ENCODE results near the gene NR4A1.

The NR4A1 gene

DNA sequence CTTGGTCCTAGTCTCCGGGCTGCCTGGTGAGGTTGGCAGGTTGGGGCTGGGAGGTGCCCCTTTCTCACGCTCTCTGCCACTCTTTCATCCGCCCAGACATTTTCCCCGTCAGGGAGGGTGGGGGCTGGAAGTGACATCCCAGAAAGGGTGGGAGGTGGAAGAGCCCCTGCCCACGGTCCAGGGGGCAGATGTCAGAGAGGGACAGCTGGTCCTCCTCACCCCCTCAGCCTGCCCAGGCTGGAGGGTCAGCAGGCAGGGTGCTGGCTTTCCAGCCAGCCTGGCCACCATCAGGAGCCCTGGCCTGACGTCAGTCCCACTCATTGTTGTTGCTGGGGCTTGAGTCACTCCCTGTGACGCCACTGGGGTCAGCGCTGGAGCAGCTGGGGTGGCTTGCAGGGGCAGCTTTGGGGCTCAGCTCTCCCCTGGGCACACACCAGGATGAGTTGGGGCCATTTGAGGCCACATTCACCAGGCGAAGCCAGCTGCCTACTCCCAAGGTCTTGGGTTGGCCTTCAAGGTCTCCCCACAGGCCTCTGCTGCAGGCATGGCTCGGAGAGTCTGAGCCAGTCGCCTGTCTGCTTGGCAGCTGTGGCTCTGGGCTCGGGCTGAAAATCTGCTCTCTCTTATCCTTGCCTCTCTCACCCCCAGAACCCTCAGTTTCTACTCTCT, 12.9 kb downstream of the NR4A1 start:
- H3K9me2 ChIP-seq (replicated peaks; ENCODE audit: low read depth, low read length), result no peaks in the 10 kb centered on the region
- H3K4me1 ChIP-seq (ENCODE audit: insufficient read depth, low read length, poor library complexity, severe bottlenecking), result peaks cover 6% of the 10 kb centered on the region
- no peaks in the 10 kb centered on the region for H3K27me3 ChIP-seq (ENCODE audit: insufficient read depth, low read length, poor library complexity, severe bottlenecking)
- H3K4me3 ChIP-seq (ENCODE audit: low read length, poor library complexity, severe bottlenecking), result no peak overlapping the region
- no peaks in the 10 kb centered on the region for H4K20me1 ChIP-seq (ENCODE audit: insufficient read depth, low read length, poor library complexity, severe bottlenecking)
- H2AFZ ChIP-seq (ENCODE audit: low read length), result no peak overlapping the region
- H3K4me2 ChIP-seq (ENCODE audit: low read depth, low read length, poor library complexity, severe bottlenecking), result no peak overlapping the region
- no peaks in the 10 kb centered on the region for H3K79me2 ChIP-seq (ENCODE audit: insufficient read depth, low read length)
- no peaks in the 10 kb centered on the region for H3F3A ChIP-seq (ENCODE audit: low read depth)
- no peaks in the 10 kb centered on the region for H3K9me3 ChIP-seq (ENCODE audit: insufficient read depth, low read depth, low read length)
- TF ChIP-seq, protein P1, sequence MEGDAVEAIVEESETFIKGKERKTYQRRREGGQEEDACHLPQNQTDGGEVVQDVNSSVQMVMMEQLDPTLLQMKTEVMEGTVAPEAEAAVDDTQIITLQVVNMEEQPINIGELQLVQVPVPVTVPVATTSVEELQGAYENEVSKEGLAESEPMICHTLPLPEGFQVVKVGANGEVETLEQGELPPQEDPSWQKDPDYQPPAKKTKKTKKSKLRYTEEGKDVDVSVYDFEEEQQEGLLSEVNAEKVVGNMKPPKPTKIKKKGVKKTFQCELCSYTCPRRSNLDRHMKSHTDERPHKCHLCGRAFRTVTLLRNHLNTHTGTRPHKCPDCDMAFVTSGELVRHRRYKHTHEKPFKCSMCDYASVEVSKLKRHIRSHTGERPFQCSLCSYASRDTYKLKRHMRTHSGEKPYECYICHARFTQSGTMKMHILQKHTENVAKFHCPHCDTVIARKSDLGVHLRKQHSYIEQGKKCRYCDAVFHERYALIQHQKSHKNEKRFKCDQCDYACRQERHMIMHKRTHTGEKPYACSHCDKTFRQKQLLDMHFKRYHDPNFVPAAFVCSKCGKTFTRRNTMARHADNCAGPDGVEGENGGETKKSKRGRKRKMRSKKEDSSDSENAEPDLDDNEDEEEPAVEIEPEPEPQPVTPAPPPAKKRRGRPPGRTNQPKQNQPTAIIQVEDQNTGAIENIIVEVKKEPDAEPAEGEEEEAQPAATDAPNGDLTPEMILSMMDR (conservative IDR thresholded peaks at IDR 0.05; ENCODE audit: low read length), result no peak
- TF ChIP-seq EZH2phosphoT487 (IDR thresholded peaks at IDR 0.05; ENCODE audit: borderline replicate concordance), result no peak
- no peaks in the 10 kb centered on the region for H3K36me3 ChIP-seq (ENCODE audit: insufficient read depth, low read length)
- H3K9ac ChIP-seq (ENCODE audit: low read depth, low read length, poor library complexity, severe bottlenecking), result no peak overlapping the region

DNA sequence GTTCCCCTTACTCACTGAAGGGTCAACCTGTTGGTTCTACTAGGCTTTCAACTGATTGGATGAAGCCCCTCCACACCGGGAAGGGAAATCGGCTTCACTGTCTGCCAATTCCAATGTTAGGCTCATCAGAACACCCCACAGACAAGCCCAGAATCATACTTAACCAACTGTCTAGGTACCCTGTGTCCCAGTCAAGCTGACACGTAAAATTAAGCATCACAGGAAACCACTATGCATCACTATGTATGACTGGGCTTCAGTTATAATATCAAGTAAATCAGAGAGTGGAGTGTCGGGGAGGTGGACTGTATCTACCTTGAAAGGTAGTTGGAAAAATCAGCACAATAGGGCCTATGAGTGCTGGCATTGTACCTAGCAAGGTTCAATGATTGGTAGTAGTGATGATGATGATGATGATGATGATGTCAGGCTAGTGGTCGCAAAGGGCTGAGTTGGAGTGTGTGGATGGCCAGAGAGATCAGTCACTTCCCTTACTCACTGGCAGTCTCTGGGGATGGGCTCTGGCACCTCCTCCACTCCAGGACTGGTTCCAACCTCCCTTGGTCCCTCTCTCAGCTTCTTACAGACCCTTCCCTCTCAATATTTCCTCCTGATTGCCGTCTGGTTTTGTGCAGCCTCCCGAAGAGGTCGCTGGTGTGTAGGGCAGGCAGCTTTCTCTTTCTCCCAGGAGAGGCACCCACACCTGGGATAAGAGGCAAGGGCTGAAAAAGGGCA, 15.3 kb downstream of the NR4A1 start:
- no peaks in the 10 kb centered on the region for H3F3A ChIP-seq (ENCODE audit: low read depth)
- H3K79me2 ChIP-seq (ENCODE audit: insufficient read depth, low read length), result peaks cover 17% of the 10 kb centered on the region
- no peaks in the 10 kb centered on the region for H3K36me3 ChIP-seq (ENCODE audit: insufficient read depth, low read length)
- H2AFZ ChIP-seq (ENCODE audit: low read length), result peak overlapping the region; percentile 7; the same call in 1 of the 2 replicates
- peaks cover 15% of the 10 kb centered on the region for H4K20me1 ChIP-seq (ENCODE audit: insufficient read depth, low read length, poor library complexity, severe bottlenecking)
- no peak overlapping the region for H3K4me2 ChIP-seq (ENCODE audit: low read depth, low read length, poor library complexity, severe bottlenecking)
- TF ChIP-seq EZH2phosphoT487 (IDR thresholded peaks at IDR 0.05; ENCODE audit: borderline replicate concordance), result no peak
- TF ChIP-seq, protein P1 (conservative IDR thresholded peaks at IDR 0.05; ENCODE audit: low read length), result no peak
- H3K4me1 ChIP-seq (ENCODE audit: insufficient read depth, low read length, poor library complexity, severe bottlenecking), result peaks cover 16% of the 10 kb centered on the region
- H3K27me3 ChIP-seq (ENCODE audit: insufficient read depth, low read length, poor library complexity, severe bottlenecking), result no peaks in the 10 kb centered on the region
- H3K4me3 ChIP-seq (ENCODE audit: low read length, poor library complexity, severe bottlenecking), result no peak overlapping the region
- H3K9me3 ChIP-seq (ENCODE audit: insufficient read depth, low read depth, low read length), result no peaks in the 10 kb centered on the region
- H3K9me2 ChIP-seq (replicated peaks; ENCODE audit: low read depth, low read length), result no peaks in the 10 kb centered on the region
- no peak overlapping the region for H3K9ac ChIP-seq (ENCODE audit: low read depth, low read length, poor library complexity, severe bottlenecking)

DNA sequence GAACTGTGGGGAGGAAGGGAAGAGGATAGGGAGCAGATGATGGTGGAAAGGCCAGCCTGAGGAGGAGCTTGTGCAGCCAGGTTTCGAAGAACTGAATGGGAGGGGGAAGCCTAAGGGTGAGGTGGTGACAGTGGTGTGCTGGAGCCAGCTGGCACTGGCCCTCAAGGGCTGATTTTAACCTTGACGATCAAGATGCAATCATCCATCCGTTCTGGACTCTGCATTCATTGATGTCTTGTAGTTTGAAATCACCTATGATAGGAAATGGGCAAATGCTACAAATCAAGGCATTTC, 15.8 kb downstream of the NR4A1 start:
- no peak overlapping the region; the same call in 1 of the 2 replicates for H2AFZ ChIP-seq (ENCODE audit: low read length)
- H4K20me1 ChIP-seq (ENCODE audit: insufficient read depth, low read length, poor library complexity, severe bottlenecking), result peaks cover 20% of the 10 kb centered on the region
- H3K4me3 ChIP-seq (ENCODE audit: low read length, poor library complexity, severe bottlenecking), result no peak overlapping the region
- H3K9me2 ChIP-seq (replicated peaks; ENCODE audit: low read depth, low read length), result no peaks in the 10 kb centered on the region
- no peaks in the 10 kb centered on the region for H3K27me3 ChIP-seq (ENCODE audit: insufficient read depth, low read length, poor library complexity, severe bottlenecking)
- peaks cover 22% of the 10 kb centered on the region for H3K79me2 ChIP-seq (ENCODE audit: insufficient read depth, low read length)
- H3K9ac ChIP-seq (ENCODE audit: low read depth, low read length, poor library complexity, severe bottlenecking), result no peak overlapping the region
- peaks cover 21% of the 10 kb centered on the region for H3K4me1 ChIP-seq (ENCODE audit: insufficient read depth, low read length, poor library complexity, severe bottlenecking)
- no peaks in the 10 kb centered on the region for H3F3A ChIP-seq (ENCODE audit: low read depth)
- no peaks in the 10 kb centered on the region for H3K9me3 ChIP-seq (ENCODE audit: insufficient read depth, low read depth, low read length)
- no peaks in the 10 kb centered on the region for H3K36me3 ChIP-seq (ENCODE audit: insufficient read depth, low read length)
- no peak overlapping the region for H3K4me2 ChIP-seq (ENCODE audit: low read depth, low read length, poor library complexity, severe bottlenecking)
- TF ChIP-seq, protein P1 (conservative IDR thresholded peaks at IDR 0.05; ENCODE audit: low read length), result no peak
- TF ChIP-seq EZH2phosphoT487 (IDR thresholded peaks at IDR 0.05; ENCODE audit: borderline replicate concordance), result no peak
